Occipital lobe (tissue), 2 donors: ENCODE results near the gene STEAP3. TPM values are rescaled to one million over a fixed set of nuclear protein-coding genes. Genes with fewer than 3 reads are reported as not detected.
A peak's percentile ranks its signal among the peaks of the same experiment; 100 is the strongest.
"Not testable (repeated sequence)": the region's sequence is repeated elsewhere in the genome, so short reads cannot be mapped to it uniquely, and the experiment has no call there.

Experiments used
- DNase-seq: peaks from one replicate; lab custom pipeline; 2025; lab: John Stamatoyannopoulos, UW
- total RNA-seq: library from RNA; depleted of rRNA; stranded (reverse); fragments of >200 nt; gene quantifications from one replicate; pipeline ENCODE4 v1.2.3, GENCODE V29; 2014

Gene STEAP3
- total RNA-seq, 1 donor from 2014 or later: not detected

GRCh38 chr2:119261493-119262225, 38.0 kb downstream of the STEAP3 start:
- DNase-seq: no peak

DNA sequence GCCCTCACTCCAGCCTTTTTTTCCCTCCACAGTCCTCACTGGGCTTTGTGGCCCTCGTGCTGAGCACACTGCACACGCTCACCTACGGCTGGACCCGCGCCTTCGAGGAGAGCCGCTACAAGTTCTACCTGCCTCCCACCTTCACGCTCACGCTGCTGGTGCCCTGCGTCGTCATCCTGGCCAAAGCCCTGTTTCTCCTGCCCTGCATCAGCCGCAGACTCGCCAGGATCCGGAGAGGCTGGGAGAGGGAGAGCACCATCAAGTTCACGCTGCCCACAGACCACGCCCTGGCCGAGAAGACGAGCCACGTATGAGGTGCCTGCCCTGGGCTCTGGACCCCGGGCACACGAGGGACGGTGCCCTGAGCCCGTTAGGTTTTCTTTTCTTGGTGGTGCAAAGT, 39.4 kb downstream of the STEAP3 start:
- no peak for DNase-seq

DNA sequence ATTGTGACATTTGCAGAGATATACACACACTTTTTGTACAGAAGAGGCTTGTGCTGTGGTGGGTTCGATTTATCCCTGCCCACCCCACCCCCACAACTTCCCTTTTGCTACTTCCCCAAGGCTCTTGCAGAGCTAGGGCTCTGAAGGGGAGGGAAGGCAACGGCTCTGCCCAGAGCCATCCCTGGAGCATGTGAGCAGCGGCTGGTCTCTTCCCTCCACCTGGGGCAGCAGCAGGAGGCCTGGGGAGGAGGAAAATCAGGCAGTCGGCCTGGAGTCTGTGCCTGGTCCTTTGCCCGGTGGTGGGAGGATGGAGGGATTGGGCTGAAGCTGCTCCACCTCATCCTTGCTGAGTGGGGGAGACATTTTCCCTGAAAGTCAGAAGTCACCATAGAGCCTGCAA, 40.0 kb downstream of the STEAP3 start:
- DNase-seq: no peak

GRCh38 chr2:119264781-119265692, 41.4 kb downstream of the STEAP3 start:
- no peak for DNase-seq

DNA sequence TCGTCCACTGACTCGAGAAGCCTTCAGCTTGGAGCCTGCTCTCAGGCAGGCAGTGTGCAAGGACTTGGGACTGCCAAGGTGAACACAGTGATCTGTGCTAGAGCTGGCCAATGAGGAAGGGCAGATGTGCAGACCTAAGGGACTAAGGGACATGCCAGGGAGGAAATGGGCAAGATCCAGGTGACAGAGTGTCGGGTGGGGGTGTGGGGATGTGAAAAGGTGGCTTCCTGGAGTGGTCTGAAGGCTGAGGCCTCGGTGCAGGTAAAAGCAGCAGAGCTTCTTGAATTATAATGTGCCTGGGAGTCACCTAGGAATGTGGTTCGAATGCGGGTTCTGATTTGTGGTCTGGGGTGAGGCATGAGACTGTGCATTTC, 42.0 kb downstream of the STEAP3 start:
- DNase-seq: no peak

GRCh38 chr2:119266091-119266589, 42.5 kb downstream of the STEAP3 start:
- no peak for DNase-seq

GRCh38 chr2:119267604-119268003, 44.0 kb downstream of the STEAP3 start:
- DNase-seq: no peak

DNA sequence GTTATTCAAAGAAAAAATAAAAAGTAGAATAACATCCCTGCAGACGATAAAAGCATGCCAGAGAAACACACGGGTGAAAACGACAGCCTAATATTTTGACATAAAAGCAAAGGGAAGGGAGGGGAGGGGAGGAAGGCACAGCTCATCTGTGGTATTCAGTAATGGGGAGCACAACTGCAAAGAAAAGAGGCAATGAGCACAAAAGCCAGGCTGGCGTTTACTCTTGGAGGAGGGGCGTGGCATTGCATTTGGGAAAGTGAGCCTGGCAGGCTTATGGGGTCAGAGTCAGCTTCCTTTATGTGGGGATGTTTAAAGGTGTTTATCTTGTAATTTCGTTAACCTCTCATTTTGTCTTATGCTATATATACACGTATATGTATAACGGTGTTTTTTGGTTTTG, 53.2 kb downstream of the STEAP3 start:
- DNase-seq: no peak

GRCh38 chr2:119278385-119278784, 54.8 kb downstream of the STEAP3 start:
- not testable (repeated sequence) for DNase-seq

DNA sequence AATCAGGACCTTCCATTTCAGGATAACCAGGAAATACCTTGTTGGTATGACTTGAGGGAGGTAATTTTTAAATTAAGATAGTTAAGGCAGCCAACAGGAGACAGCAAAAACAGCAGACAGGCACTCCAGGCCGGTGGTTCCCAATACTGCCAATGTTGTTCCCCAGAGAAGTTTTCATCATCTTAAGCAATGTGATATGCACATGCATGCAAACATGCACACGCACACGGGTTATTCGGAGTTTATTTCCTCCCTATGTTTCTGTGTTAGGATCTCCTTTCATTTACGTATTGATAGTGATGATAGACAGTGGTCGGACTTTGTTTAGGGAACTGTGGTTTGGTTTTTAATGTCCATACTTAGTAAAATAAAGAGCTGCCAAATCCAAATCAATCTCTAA, 55.3 kb downstream of the STEAP3 start:
- no peak for DNase-seq

GRCh38 chr2:119279666-119280065, 56.0 kb downstream of the STEAP3 start:
- DNase-seq: no peak

DNA sequence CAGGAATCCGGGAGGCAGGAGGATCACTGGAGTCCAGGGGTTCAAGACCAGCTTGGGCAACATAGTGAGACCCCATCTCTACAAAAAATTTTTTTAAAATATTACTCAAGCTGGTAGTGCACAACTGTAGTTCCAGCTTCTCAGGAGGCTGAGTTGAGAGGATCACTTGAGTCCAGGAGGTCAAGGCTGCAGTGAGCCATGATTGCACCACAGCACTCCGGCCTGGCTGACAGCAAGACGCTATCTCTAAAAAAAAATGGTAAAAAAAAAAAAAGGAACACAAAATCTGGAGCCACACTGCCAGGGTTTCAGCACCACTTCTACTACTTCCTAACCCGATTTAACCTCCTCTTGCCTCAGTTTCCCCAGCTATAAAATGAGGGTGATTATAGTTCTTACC, 57.0 kb downstream of the STEAP3 start:
- DNase-seq: no peak

DNA sequence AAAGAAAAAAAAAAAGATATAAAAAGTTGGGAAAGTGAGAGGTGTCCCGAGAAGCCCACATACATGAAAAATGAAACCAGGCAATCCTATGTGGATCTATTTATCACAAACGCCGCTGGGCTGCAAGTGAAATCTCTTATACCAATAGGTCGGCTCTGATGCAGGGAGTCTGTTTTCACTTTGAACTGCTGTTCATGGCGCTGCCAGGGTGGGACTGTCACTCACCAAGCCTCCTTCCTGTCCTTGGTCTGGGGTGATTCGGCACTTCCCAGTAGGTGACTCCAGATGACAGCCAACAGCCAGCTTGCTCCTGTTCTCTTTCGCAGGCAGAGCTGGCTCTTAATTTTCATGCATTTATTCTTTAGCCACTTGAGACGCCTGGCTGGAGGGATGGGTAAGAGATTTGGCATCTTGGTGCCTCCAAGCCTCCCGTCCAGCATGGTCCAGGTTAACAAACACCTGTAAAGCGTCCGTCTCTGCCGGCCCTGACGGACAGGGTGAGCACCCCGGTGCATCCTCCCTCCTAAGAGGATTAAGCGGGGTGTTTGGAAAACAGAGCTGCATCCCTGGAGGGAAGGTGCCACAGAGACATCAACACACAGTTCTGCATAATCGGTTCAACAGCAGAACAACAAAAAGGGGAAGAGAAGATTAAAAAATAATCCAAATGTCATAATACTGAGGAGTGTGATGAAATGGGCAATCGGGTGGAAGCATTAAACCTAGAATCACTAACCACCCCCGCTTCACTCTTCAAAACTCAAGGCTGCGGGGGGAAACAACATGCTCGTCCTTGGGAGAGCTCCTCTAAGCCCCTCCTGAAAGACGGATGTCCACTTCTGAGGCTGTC, 58.7 kb downstream of the STEAP3 start:
- DNase-seq: no peak

DNA sequence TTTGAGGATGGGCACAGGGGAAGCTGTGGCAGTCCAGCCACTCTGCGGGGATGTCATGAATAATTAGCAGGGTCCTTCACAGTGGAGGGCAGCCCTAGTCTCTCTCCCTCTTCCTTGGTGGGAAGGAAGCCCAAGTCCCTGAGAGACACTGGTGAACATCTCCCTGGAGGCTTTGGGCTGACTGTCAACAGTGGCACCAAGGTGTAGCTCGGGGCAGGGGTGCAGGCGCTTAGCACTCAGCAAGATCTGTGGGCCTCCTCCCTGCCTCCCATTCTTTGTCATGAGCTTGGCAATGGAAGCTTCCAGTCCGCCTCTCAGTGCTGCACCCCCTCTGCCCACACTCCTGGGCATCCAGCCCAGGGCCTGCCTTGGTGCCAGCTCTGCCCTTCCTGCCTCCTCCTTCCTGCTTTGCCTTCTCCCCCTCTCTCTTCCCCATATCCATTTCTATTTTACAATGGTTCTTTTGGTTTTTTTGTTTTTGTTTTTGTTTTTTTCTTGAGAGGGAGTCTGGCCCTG, 59.4 kb downstream of the STEAP3 start:
- DNase-seq: peak; percentile 82

GRCh38 chr2:119283873-119284331, 60.3 kb downstream of the STEAP3 start:
- DNase-seq: peak; percentile 84

DNA sequence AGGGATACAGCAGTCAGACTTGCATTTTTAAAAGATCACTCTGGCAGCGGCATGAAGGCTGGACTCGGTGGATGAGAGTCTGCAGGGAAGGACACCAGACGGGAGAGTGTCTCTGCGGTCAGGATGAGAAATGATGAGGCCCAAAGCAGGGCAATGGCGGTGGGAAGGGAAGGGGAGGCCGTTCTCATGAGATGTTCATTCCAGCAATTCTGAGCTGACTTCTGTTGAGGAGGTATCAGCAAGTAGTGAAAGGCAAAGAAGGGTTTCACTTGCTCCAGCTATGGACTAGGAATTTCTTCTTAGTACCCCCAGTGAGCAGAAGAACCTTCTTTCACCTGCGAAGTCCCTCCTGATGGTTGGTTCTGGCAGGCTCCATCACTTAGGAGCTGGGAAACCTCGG, 63.0 kb downstream of the STEAP3 start:
- DNase-seq: no peak

DNA sequence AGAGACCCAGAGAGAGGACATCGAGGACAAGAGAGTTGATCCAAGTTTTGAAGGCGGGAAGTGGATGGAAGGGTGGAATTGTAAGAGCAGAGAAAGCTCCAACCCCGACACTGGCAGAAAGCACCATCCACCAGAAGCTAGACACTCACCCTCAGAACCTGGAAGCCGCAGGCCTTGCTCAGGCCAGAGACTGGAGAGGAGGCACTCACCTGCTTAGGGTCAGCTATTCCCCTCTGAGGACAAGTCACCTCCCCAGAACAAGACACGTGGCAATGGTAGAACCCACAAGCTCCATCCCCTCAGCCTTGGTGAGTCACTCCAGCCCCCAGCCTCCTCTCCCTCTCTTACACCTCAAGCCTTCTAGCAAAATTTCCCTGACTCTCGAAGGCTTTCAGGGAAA, 64.9 kb downstream of the STEAP3 start:
- DNase-seq: no peak

- DNase-seq: no peak
These were observed 65.5 kb downstream of the STEAP3 start for GRCh38 chr2:119289093-119289492.

GRCh38 chr2:119289642-119290041, 66.0 kb downstream of the STEAP3 start:
- no peak for DNase-seq

DNA sequence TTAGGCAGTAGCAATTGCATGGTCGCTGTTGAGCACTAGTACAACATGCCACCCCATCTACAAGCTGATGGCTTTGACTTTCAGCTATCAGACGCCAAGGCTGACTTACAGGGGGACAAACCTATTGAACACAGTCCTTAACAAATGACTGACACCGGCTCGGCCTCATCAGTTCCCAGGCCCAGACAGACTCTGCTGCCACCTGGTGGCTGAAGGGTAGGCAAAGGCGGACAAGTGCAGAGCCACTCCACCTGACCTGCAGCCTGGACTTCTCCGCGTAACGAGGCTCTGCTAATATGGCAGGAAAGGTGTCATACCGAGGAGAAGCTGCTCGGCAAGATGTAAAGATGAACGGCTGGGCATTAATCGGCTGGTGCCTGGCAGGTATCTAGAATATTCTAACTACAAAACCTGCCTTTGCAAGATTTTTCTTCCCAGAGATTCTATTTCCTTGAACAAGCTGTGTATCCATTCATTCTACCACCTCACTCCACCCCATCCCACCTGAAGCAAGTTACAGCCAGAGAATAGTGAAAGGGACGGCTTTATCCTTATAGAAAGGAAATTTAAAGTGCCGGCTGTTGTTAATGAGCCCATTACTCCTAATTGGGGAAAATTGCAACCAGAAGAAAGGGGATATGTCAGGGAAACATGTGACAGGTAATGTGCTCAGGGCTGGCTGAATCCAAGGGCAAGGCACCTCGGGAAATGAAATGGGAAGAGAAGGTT, 67.4 kb downstream of the STEAP3 start:
- DNase-seq: peak; percentile 70
